SK-N-SH treated with all-trans-retinoic acid at 6 μM for 48 hours (cell line): ENCODE results near the gene EXOC3L2.

Experiments used
- ATAC-seq: fragments of 200-7000 bp; cut with Tn5 transposase; 3 replicates; pipeline ENCODE4 v1.9.1; 2020; ENCODE audit warnings: mild to moderate bottlenecking, moderate library complexity
- ARNTL ChIP-seq: fragments of 450-650 bp; formaldehyde crosslinking; IDR thresholded peaks from 2 replicates; pipeline ENCODE4 v1.5.0; 2020; ENCODE audit warnings: low read depth, mild to moderate bottlenecking, moderate library complexity, borderline replicate concordance
- BACH2 ChIP-seq: fragments of 250-450 bp; sonication (Bioruptor Pico); IDR thresholded peaks from 2 replicates; pipeline ENCODE4 v1.9.0; 2021; ENCODE audit warnings: mild to moderate bottlenecking, borderline replicate concordance
- CSDC2 ChIP-seq: fragments of 250-450 bp; sonication (Bioruptor Pico); IDR thresholded peaks from 2 replicates; pipeline ENCODE4 v1.5.0; 2020; ENCODE audit warnings: mild to moderate bottlenecking, moderate library complexity
- ISL1 ChIP-seq: fragments of 250-450 bp; sonication (Bioruptor Pico); IDR thresholded peaks from 2 replicates; pipeline ENCODE4 v2.1.2; 2022; ENCODE audit warnings: mild to moderate bottlenecking, moderate library complexity
- OSR1 ChIP-seq: fragments of 250-450 bp; sonication (Bioruptor Pico); IDR thresholded peaks from 2 replicates; pipeline ENCODE4 v1.8.0; 2022; ENCODE audit warnings: moderate library complexity, mild to moderate bottlenecking, inconsistent platforms
- RARB ChIP-seq: fragments of 250-450 bp; sonication (Bioruptor Pico); IDR thresholded peaks from 2 replicates; pipeline ENCODE4 v1.8.0; 2021; ENCODE audit warnings: mild to moderate bottlenecking, moderate library complexity
- SNAI2 ChIP-seq: fragments of 250-450 bp; sonication (Bioruptor Pico); IDR thresholded peaks from 2 replicates; pipeline ENCODE4 v1.5.0; 2020; ENCODE audit warnings: mild to moderate bottlenecking, moderate library complexity
- TCF4 ChIP-seq: fragments of 250-450 bp; sonication (Bioruptor Pico); IDR thresholded peaks from 2 replicates; pipeline ENCODE4 v1.8.0; 2021; ENCODE audit warnings: mild to moderate bottlenecking, moderate library complexity, borderline replicate concordance
- TOX ChIP-seq: fragments of 250-450 bp; sonication (Bioruptor Pico); IDR thresholded peaks from 2 replicates; pipeline ENCODE4 v1.8.0; 2021; ENCODE audit warnings: mild to moderate bottlenecking, moderate library complexity, borderline replicate concordance
- ZC3H10 ChIP-seq: fragments of 250-450 bp; sonication (Bioruptor Pico); IDR thresholded peaks from 2 replicates; pipeline ENCODE4 v1.5.1; 2021; ENCODE audit warnings: mild to moderate bottlenecking, moderate library complexity
- ZFP3 ChIP-seq: fragments of 250-450 bp; sonication (Bioruptor Pico); IDR thresholded peaks from 2 replicates; pipeline ENCODE4 v1.5.0; 2020; ENCODE audit warnings: mild to moderate bottlenecking, moderate library complexity
- ZNF565 ChIP-seq: fragments of 450-650 bp; formaldehyde crosslinking; conservative IDR thresholded peaks from 2 replicates; pipeline ENCODE4 v1.5.0; 2020; ENCODE audit warnings: low read depth, mild to moderate bottlenecking, moderate library complexity
- ZNF70 ChIP-seq: fragments of 450-650 bp; formaldehyde crosslinking; IDR thresholded peaks from 2 replicates; pipeline ENCODE4 v1.5.0; 2020; ENCODE audit warnings: mild to moderate bottlenecking, moderate library complexity
- TF ChIP-seq, protein P1 (sequence below): fragments of 250-450 bp; sonication (Bioruptor Pico); IDR thresholded peaks from 2 replicates; pipeline ENCODE4 v1.5.1; 2021; ENCODE audit warnings: mild to moderate bottlenecking, moderate library complexity
- TF ChIP-seq, protein P2 (sequence below): fragments of 250-450 bp; sonication (Bioruptor Pico); IDR thresholded peaks from 2 replicates; pipeline ENCODE4 v1.5.0; 2020; ENCODE audit warnings: mild to moderate bottlenecking, moderate library complexity
- TF ChIP-seq, protein P3 (sequence below): fragments of 250-450 bp; sonication (Bioruptor Pico); IDR thresholded peaks from 2 replicates; pipeline ENCODE4 v1.8.0; 2021; ENCODE audit warnings: low read depth, mild to moderate bottlenecking, moderate library complexity, borderline replicate concordance

EXOC3L2 gene

DNA sequence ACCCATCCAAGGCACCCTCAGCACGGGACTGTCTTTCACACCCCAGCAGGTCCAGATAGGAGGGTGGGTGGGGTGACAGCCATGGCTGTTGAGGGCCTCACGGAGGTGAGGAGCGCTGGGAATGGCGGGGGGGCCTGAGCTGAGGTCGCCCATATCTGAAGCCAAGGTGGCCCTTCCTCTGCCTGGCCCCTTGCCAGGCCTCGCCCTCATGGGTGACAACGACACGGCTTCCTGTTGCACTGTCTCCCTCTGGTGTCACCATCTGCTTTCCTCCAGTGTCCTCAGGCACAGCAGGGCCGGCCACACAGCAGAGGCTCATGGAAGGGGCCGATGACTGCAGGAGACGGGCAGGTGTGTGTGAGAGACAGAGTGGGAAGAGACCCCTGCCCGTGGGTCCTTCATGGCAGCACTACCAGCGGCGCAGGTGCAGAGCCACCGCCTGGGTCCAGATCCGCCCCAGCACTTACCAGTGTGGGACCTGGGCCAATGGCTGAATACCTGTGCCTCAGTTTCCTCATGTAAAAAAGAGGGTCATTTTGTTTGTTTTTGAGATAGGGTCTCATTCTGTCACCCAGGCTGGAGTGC, 76.3 kb downstream of the EXOC3L2 start:
- no peak for ATAC-seq
- no peak for TF ChIP-seq ZFP3 (CRISPR knock-in tag)
- TF ChIP-seq TCF4 (CRISPR knock-in tag), result no peak
- TF ChIP-seq, protein P1, sequence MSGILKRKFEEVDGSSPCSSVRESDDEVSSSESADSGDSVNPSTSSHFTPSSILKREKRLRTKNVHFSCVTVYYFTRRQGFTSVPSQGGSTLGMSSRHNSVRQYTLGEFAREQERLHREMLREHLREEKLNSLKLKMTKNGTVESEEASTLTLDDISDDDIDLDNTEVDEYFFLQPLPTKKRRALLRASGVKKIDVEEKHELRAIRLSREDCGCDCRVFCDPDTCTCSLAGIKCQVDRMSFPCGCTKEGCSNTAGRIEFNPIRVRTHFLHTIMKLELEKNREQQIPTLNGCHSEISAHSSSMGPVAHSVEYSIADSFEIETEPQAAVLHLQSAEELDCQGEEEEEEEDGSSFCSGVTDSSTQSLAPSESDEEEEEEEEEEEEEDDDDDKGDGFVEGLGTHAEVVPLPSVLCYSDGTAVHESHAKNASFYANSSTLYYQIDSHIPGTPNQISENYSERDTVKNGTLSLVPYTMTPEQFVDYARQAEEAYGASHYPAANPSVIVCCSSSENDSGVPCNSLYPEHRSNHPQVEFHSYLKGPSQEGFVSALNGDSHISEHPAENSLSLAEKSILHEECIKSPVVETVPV (CRISPR knock-in tag), result no peak
- TF ChIP-seq TOX (CRISPR knock-in tag), result no peak
- TF ChIP-seq, protein P2, sequence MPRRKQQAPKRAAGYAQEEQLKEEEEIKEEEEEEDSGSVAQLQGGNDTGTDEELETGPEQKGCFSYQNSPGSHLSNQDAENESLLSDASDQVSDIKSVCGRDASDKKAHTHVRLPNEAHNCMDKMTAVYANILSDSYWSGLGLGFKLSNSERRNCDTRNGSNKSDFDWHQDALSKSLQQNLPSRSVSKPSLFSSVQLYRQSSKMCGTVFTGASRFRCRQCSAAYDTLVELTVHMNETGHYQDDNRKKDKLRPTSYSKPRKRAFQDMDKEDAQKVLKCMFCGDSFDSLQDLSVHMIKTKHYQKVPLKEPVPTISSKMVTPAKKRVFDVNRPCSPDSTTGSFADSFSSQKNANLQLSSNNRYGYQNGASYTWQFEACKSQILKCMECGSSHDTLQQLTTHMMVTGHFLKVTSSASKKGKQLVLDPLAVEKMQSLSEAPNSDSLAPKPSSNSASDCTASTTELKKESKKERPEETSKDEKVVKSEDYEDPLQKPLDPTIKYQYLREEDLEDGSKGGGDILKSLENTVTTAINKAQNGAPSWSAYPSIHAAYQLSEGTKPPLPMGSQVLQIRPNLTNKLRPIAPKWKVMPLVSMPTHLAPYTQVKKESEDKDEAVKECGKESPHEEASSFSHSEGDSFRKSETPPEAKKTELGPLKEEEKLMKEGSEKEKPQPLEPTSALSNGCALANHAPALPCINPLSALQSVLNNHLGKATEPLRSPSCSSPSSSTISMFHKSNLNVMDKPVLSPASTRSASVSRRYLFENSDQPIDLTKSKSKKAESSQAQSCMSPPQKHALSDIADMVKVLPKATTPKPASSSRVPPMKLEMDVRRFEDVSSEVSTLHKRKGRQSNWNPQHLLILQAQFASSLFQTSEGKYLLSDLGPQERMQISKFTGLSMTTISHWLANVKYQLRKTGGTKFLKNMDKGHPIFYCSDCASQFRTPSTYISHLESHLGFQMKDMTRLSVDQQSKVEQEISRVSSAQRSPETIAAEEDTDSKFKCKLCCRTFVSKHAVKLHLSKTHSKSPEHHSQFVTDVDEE, result no peak
- no peak for TF ChIP-seq SNAI2 (CRISPR knock-in tag)
- TF ChIP-seq ZC3H10 (CRISPR knock-in tag), result no peak
- no peak for TF ChIP-seq ZNF70 (CRISPR knock-in tag)
- no peak for TF ChIP-seq ZNF565
- TF ChIP-seq, protein P3, sequence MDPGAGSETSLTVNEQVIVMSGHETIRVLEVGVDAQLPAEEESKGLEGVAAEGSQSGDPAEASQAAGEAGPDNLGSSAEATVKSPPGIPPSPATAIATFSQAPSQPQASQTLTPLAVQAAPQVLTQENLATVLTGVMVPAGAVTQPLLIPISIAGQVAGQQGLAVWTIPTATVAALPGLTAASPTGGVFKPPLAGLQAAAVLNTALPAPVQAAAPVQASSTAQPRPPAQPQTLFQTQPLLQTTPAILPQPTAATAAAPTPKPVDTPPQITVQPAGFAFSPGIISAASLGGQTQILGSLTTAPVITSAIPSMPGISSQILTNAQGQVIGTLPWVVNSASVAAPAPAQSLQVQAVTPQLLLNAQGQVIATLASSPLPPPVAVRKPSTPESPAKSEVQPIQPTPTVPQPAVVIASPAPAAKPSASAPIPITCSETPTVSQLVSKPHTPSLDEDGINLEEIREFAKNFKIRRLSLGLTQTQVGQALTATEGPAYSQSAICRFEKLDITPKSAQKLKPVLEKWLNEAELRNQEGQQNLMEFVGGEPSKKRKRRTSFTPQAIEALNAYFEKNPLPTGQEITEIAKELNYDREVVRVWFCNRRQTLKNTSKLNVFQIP (CRISPR knock-in tag), result no peak
- no peak for TF ChIP-seq OSR1 (CRISPR knock-in tag)
- TF ChIP-seq BACH2 (CRISPR knock-in tag), result no peak
- no peak for TF ChIP-seq ISL1 (CRISPR knock-in tag)
- no peak for TF ChIP-seq CSDC2 (CRISPR knock-in tag)

DNA sequence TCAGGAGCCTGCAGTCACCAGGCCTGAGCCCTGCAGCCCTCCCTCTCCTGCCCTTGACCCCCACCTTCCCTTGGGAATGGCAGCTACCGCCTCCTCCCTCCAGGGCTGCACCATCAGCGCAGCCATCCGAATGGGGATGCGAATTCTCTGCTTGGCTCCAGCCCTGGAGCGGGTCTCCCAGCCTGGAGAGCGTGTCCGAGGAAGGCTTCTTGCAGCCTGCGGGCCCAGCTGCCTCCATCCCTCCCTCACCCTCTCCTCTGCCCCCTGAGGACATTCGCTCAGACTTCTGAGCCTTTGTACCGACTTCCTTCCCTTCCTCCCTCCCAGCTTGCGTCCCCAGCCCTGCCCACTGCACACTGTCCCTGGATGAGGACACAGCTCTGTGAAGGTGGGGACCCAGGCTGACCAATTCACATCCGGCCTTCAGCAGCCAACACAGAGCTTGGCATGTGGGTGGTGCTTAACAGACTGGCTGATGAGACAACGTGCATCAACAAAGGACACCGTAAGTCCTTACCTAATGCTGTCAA, 78.4 kb downstream of the EXOC3L2 start:
- TF ChIP-seq, protein P3 (CRISPR knock-in tag), result no peak
- no peak for TF ChIP-seq SNAI2 (CRISPR knock-in tag)
- no peak for TF ChIP-seq TCF4 (CRISPR knock-in tag)
- TF ChIP-seq ZNF70 (CRISPR knock-in tag), result no peak
- no peak for TF ChIP-seq ISL1 (CRISPR knock-in tag)
- TF ChIP-seq ZFP3 (CRISPR knock-in tag), result no peak
- TF ChIP-seq, protein P1 (CRISPR knock-in tag), result no peak
- no peak for ATAC-seq

DNA sequence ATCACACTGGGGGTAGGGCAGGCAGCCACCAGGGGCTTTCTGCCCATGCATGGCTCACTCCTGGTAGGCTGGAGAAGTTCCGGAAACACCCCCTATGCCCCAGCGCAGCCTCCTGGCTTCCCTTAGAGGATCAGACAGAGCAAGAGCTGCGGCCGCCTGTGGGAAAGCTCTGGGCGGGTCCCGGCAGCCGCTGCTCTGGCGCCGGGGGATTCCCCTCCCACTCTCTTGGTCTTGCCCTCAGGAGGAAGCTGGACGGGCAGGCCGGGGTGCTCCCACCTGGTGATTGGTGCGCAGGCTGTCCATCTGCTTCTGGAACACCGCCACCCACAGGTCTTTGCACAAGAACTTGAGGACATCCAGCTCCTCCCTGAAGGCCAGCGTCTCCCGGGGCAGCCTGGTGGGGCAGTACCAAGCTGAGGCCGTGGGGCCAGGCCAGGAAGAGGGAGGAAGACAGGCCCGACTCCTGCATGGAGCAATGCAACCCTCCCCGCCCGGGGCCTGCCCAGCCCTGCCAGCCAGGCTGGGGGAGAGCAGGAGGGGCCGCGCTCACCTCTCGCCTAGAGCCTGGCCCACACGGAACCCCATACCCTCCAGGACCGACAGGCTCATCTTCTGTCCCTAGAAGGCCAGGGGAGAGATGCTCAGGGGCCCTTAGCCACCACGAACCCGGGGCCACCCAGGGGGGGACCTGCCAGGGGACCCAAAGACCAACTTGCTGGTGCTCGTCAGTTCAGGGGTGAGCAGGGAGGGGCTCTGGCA, 80.5 kb downstream of the EXOC3L2 start:
- no peak for ATAC-seq

DNA sequence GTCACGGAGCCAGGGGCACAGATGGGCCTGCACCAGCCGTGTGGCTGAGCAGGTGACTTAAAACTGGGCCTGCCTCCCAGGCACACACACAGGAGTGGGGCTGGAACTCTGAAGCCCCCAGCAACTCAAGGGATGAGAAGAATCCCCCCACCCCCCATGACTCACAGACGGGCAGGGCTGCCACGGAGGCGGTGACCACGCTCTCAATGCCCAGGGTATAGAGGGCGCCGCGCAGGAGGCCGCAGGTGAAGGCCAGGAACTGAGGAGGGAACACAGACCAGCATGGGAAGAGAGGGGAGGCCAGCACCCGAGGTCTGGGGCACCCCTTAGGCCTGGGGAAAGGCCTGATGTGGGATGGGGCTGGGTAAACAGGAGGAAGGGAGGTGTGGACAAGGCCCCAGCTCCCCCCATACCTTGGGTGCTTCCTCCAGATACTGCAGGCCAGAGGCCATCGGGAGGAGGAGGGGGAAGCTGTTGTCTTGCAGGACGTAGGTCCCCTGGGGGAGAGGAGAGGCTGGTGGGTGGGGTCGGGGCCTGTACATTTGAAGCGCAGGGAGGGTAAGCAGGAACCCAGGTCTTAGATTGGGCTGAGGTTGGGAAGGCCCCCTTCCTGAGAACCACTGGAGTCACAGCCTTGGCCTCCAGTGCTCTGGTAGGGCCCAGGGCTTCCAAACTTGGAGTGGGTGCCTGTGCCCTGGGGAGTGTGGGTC, 81.3 kb downstream of the EXOC3L2 start:
- ATAC-seq, result no peak
- TF ChIP-seq ISL1 (CRISPR knock-in tag) (no peak), ARNTL (CRISPR knock-in tag) (no peak), RARB (CRISPR knock-in tag) (no peak), ZNF70 (CRISPR knock-in tag) (no peak), ZFP3 (CRISPR knock-in tag) (no peak)
- TF ChIP-seq, protein P2, result no peak
- TF ChIP-seq, protein P3 (CRISPR knock-in tag), result no peak

More for the DNA sequence above, 80.5 kb downstream of the EXOC3L2 start:
- no peak for TF ChIP-seq RARB (CRISPR knock-in tag)
- TF ChIP-seq, all 23 proteins: peak for 0
